ENCODE data around the gene KRTAP5-7.

- TF ChIP-seq, protein P1, sequence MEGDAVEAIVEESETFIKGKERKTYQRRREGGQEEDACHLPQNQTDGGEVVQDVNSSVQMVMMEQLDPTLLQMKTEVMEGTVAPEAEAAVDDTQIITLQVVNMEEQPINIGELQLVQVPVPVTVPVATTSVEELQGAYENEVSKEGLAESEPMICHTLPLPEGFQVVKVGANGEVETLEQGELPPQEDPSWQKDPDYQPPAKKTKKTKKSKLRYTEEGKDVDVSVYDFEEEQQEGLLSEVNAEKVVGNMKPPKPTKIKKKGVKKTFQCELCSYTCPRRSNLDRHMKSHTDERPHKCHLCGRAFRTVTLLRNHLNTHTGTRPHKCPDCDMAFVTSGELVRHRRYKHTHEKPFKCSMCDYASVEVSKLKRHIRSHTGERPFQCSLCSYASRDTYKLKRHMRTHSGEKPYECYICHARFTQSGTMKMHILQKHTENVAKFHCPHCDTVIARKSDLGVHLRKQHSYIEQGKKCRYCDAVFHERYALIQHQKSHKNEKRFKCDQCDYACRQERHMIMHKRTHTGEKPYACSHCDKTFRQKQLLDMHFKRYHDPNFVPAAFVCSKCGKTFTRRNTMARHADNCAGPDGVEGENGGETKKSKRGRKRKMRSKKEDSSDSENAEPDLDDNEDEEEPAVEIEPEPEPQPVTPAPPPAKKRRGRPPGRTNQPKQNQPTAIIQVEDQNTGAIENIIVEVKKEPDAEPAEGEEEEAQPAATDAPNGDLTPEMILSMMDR (IDR thresholded peaks at IDR 0.05) = no peak
- no peak for TF ChIP-seq EZH2phosphoT487 (IDR thresholded peaks at IDR 0.05)
Observed at GRCh38 chr11:71543866-71544265, 16.8 kb downstream of the KRTAP5-7 start.
